IPS-NIHi7 (cell line): ENCODE data around the gene MMP24.

ENCODE experiments used
- DNase-seq: peaks from one replicate; pipeline ENCODE4 v3.0.0; 2012; ENCODE audit warnings: mixed read lengths; ENCODE audit errors: extremely low spot score

The MMP24 gene

GRCh38 chr20:35279040-35279439 lies 52.5 kb downstream of the MMP24 start:
- no peak for DNase-seq

DNA sequence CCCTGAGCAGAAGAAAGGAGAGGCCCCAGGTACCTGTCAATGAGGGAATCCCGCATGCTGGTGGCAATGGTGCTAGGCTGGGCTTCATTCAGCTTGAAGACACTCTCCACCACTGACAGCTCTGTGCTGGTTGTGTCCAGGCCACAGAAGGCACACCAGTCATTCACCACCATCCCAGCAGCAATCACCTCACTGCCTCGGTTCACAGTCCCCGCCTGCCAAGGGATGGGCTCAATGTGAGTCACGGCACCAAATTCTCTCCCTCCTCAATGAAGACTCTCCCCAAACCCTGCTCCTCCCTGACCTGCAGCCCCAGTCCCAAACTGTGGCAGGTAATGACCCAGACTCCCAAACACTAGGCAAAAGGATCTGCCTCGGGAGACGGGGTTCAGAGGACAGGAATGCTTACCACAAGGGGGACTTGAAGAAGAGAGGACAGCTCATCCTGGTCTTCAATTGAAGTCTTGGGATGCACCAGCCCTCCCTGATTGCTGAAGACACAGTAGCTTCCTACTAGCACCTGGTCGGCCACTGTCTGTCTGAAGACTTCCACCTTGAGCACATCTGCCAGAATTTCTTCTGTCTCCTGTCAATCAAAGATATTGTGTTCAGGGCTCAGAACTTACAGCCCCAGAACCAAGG lies 53.2 kb downstream of the MMP24 start:
- no peak for DNase-seq

GRCh38 chr20:35280523-35280922 lies 54.0 kb downstream of the MMP24 start:
- DNase-seq: no peak

- DNase-seq: no peak
Observed at GRCh38 chr20:35281506-35282101, 55.1 kb downstream of the MMP24 start.

DNA sequence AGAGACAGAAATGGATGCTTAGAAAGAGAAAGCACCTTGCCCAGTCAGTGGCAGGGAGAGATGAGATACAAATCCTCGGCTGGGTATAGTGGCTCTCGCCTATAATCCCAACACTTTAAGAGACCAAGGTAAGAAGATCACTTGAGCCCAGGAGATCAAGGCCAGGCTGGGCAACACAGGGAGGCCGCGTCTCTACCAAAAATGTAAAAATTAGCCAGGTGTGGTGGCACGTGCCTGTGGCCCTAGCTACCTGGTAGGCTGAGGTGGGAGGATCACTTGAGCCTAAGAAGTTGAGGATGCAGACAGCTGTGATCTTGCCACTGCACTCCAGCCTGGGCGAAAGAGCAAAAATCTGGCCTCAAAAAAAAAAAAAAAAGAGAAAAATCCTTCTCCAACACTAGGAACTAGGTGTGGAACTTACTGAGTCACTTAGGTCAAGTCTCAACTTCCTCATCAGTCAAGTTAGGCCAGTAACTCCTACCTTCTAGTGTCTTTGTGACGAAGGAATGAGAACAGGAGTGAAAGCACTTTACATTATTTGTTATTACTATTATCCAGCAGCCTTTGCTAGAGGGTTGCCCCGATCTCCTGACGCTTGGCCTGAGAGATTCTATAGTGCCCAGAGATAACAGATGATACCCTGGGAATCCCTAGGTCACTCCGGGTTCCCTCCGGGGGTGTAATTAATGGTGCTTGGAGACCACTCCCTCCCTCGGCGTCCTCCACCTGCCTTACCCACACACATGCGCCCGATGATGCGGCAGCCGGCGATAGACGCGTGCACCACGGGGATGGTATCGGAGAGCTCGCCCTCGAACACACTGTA lies 57.2 kb downstream of the MMP24 start:
- DNase-seq: no peak

- DNase-seq: peak; percentile 92
Observed at GRCh38 chr20:35284267-35284991, 57.9 kb downstream of the MMP24 start, which contains the start of gene EIF6. TSS of gene EIF6 (minus strand) at chr20:35284772. CDS start at chr20:35284487, 285 bp downstream.

DNA sequence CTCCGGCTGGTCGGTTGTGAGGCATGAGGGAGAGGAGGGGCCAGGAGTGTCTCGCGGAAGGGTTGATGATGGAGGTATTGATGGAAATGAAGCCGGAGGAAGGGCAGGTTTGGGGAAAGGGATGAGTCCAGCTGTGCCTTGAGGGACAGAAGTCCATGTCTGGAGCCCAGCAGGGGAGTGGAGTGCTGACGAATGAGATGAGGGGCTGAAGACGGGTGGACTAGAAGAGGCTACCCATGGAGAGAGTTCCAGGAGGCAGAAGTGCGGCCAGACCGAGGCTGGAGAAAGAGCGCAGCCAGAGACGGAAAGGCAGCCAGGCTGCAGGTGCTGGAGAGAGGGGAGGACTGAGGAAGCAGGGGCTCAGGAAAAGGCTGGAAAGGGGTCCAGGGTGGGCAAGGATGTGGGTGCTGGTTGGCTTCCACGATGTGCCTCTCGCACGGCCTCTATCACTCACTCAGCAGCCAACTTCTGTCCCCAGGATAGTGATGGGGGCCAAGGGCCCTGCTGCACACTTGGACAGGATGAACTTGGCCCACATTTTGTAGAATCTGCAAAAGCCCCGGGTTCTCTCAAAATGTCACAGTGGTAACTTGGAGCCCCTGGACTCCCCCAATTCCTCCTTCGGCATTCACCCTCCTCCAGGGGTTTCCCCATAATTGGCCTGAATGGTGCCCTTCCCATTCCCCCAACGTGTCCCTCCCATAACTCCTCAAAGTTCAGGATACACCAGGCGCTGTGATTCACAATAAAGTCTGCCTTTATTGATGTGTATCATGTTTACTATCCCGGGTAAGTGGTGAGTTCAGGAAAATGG lies 58.7 kb downstream of the MMP24 start:
- no peak for DNase-seq

GRCh38 chr20:35285806-35286076 lies 59.3 kb downstream of the MMP24 start:
- no peak for DNase-seq

GRCh38 chr20:35286077-35286898 lies 59.8 kb downstream of the MMP24 start:
- no peak for DNase-seq

DNA sequence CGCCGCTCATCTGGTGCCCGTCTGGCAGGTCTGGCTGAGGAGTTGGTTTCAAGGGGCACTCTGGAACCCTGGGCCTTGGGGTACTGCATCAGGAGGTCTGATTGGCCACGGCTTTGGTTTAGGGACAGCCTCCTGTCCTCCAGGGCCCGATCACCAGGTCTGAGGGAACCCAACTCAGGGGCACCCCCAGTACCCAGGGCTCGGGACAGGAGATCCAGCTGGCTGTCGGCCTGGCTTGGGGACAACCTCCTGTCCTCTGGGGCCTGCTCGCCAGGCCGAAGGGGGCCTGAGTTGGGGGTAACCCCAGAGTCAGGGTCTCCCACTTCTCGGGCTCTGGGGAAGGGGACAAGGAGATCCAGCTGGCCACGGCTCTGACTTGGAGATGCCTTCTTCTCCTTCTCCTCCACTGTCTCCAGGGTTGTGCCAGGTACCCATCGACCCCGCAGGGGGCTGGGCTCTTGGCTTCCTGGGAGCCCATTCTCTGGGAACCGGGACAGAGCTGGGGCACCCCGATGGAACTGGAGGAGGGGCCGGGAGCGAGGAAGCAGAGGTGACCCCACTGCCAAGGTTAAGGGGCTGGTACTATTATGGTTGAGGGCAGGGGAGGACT lies 60.5 kb downstream of the MMP24 start:
- DNase-seq: no peak

- DNase-seq: no peak
Observed at GRCh38 chr20:35287509-35288324, 61.2 kb downstream of the MMP24 start.

DNA sequence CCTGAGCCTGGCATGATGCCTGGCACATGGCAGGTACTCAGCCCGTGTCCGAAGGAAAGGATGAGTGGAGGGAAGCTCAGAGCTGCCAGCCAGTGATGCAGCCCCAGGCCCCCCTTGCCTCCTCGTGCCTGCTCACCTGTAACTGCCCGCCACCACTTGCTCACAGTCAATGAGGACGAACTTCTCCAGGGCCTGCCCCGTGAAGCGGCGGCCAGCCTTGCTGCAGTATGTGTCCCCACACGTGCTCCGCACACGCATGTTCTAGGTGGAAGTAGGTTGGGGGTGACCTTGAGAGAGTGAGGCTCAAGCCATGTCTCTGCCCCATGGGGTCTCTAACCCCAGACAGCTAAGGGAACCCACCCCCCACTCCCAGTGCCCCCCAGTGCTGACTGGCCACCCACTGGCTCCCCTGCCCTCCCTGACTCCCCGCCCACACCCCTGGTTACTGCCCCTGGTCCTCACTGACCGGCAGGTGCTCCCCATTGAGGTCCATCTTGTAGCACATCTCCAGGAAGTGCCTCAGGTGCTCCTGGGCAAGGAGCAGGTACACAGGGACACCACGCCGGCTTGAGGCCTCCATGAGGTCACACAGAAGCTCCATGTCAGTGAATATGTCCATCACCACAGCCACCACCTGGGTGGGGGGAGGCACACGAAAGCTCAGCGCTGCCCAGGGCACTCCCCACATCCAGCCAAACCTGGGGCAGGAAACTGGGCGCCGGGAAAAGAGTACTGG lies 62.0 kb downstream of the MMP24 start:
- DNase-seq: no peak

- no peak for DNase-seq
Observed at GRCh38 chr20:35290186-35290886, 63.8 kb downstream of the MMP24 start.

- DNase-seq: no peak
Observed at GRCh38 chr20:35290887-35291417, 64.5 kb downstream of the MMP24 start.

DNA sequence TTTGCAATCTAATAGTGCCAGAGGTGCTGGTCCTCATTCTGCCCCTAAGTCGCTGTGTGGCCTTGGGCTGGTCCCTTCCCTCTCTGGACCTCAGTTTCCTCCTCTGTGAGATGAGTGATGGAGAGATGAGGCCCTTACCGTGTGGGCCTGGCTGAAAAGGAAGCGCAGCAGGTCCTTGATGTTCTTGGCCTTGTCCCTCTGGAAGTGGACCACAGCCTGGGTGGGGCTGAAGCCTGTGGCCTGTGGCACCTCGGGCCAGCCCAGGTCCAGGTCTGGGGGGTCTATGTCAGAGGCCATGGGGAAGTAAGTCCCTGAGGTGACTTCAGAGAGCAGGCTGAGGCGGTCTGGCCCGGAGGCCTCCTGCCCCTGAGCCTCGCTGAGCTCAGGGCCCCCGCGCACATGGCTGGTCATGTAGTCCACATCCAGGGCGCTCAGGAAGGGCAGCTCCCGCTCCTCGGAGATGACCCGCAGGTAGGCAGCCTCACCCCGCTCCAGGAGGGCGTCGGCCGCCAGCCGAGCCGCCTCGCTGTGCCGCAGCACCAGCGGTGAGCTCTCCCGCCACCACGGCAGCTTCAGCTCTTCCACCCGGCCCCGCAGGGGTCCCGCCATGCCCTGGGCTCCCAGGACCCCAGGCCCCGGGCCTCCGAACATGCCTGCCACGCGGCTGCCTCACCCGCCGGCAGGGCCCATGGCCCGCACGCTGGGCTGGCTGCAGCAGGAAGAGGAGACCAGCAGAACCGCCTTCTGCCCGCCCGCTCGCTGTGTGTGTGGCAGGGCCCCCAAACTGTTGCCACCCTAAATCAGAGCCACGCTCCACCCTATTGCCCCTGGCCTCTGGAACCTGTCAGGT lies 65.4 kb downstream of the MMP24 start, which contains the start of gene FAM83C:
FAM83C (minus strand) TSS at position 772 of the 850 bp plus-strand sequence; CDS start at position 651, 121 bp downstream.
- DNase-seq: no peak

DNA sequence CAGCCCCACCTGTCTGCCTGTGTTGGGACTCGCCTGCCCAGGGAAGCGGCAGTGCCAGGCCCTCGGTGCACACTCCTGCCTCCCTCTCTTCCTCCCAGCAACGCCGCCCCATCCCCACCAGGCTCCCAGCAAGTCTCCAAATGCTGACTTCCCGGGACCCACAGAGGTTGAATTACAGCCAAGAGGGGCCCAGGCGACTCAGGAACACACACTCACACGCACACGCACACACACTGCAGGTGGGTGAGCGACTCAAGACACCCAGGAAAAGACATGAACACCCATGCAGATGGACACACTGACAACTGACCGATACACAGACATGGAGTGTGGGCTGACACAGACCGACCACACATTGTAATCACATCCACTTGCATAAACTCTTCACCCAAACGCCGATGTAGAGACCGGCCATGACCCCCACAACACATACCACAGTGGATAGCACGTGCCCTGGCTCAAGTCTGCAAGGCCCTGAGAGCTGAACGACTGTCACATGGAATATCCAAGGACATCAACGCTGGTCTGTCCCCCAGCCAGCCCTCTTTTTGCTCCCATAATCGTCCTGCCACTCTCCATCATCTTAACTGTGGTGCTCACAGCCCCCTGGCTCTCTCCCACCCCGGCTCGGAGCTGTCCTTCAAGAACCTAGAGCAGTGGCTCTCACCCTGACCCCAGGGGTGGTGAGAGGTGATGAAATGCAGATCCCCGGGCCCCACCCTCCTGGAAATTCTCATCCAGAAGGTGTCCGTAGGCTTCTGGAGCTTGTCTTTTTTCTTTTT lies 66.2 kb downstream of the MMP24 start:
- DNase-seq: no peak
